Loucy (cell line): ENCODE data around the gene LIME1.

Source experiments
- CTCF ChIP-seq: fragments of 200-600 bp; sonication (generic); conservative IDR thresholded peaks from 2 replicates; pipeline ENCODE4 v1.5.1; 2014; ENCODE audit warnings: mild to moderate bottlenecking, antibody characterized with exemption, low read length
- EZH2phosphoT487 ChIP-seq: fragments of 200-600 bp; IDR thresholded peaks from 2 replicates; pipeline ENCODE4 v1.6.1; 2018; ENCODE audit warnings: antibody characterized with exemption, mild to moderate bottlenecking, moderate library complexity, borderline replicate concordance

- no peak for TF ChIP-seq EZH2phosphoT487
- TF ChIP-seq CTCF = no peak; the same call in 1 of the 2 replicates
Observed at GRCh38 chr20:63778857-63779256, 42.4 kb downstream of the LIME1 start.
